PC-3 (cell line): Measurements from ENCODE around the gene PDYN. TPM values are rescaled to one million over a fixed set of nuclear protein-coding genes. Genes with fewer than 3 reads are reported as not detected.

Source experiments
- ATAC-seq: fragments of 200-7000 bp; cut with Tn5 transposase; 2 replicates; pipeline ENCODE4 v1.9.1; 2020; ENCODE audit warnings: mild to moderate bottlenecking, moderate library complexity
- BruUV-seq: library from RNA; stranded (reverse); fragments of 400-500 nt; replicated peaks from 2 replicates; lab custom pipeline; 2021; lab: Mats Ljungman, UMichigan
- CTCF ChIA-PET: fragments of 300-600 bp; sonication (Branson Sonifier 250); formaldehyde crosslinking; loops from one replicate; lab custom pipeline; 2022; ENCODE audit warnings: antibody characterized with exemption; lab: Charles Lee
- POLR2A ChIA-PET: fragments of 300-600 bp; sonication (Branson Sonifier 250); formaldehyde crosslinking; loops from one replicate; lab custom pipeline; 2022; ENCODE audit warnings: antibody characterized with exemption; ENCODE audit not compliant: unreplicated experiment; lab: Charles Lee
- DNase-seq: peaks from one replicate; pipeline ENCODE4 v3.0.0-alpha.2; 2015
- H2AFZ ChIP-seq: fragments of 300-600 bp; sonication (generic); 2 replicates; pipeline ENCODE4 v1.6.0; 2016; ENCODE audit warnings: antibody characterized with exemption, low read length
- H3F3A ChIP-seq: fragments of 300-600 bp; sonication (generic); one replicate; pipeline ENCODE4 v1.6.0; 2017; ENCODE audit warnings: antibody characterized with exemption, low read length, control low read depth, mild to moderate bottlenecking; ENCODE audit not compliant: unreplicated experiment
- H3K27ac ChIP-seq: fragments of 300-600 bp; sonication (generic); 2 replicates; pipeline ENCODE4 v1.5.1; 2016; ENCODE audit warnings: mild to moderate bottlenecking, low read length
- H3K27me3 ChIP-seq: fragments of 300-600 bp; sonication (generic); 2 replicates; pipeline ENCODE4 v1.6.1; 2016; ENCODE audit warnings: low read length, mixed read lengths
- H3K36me3 ChIP-seq: fragments of 300-600 bp; sonication (generic); 2 replicates; pipeline ENCODE4 v1.6.1; 2016; ENCODE audit warnings: low read depth, mixed run types, low read length, mixed read lengths
- H3K4me1 ChIP-seq: fragments of 300-600 bp; sonication (generic); 2 replicates; pipeline ENCODE4 v1.5.1; 2016; ENCODE audit warnings: low read length; ENCODE audit not compliant: insufficient read depth
- H3K4me2 ChIP-seq: fragments of 300-600 bp; sonication (generic); 2 replicates; pipeline ENCODE4 v1.6.0; 2016; ENCODE audit warnings: low read length
- H3K4me3 ChIP-seq: fragments of 300-600 bp; sonication (generic); 2 replicates; pipeline ENCODE4 v1.5.1; 2016; ENCODE audit warnings: mild to moderate bottlenecking, low read length, mixed read lengths
- H3K79me2 ChIP-seq: fragments of 300-600 bp; sonication (generic); 2 replicates; pipeline ENCODE4 v1.6.1; 2017; ENCODE audit warnings: low read length, mixed read lengths
- H3K9ac ChIP-seq: fragments of 300-600 bp; sonication (generic); 2 replicates; pipeline ENCODE4 v1.6.0; 2016; ENCODE audit warnings: mild to moderate bottlenecking, low read length
- H3K9me2 ChIP-seq: fragments of 300-600 bp; sonication (generic); replicated peaks from 2 replicates; pipeline ENCODE4 v1.6.1; 2016; ENCODE audit warnings: mixed run types, low read length, mixed read lengths
- H3K9me3 ChIP-seq: fragments of 300-600 bp; sonication (generic); 2 replicates; pipeline ENCODE4 v1.6.1; 2016; ENCODE audit warnings: low read length, mixed read lengths
- H4K20me1 ChIP-seq: fragments of 300-600 bp; sonication (generic); 2 replicates; pipeline ENCODE4 v1.6.1; 2016; ENCODE audit warnings: low read length, mixed read lengths
- CTCF ChIP-seq: fragments of 300-600 bp; sonication (generic); conservative IDR thresholded peaks from 2 replicates; pipeline ENCODE4 v1.5.1; 2017; ENCODE audit warnings: antibody characterized with exemption, low read depth, mild to moderate bottlenecking, low read length
- EZH2 ChIP-seq: fragments of 300-600 bp; sonication (generic); IDR thresholded peaks from one replicate; pipeline ENCODE4 v1.6.1; 2017; ENCODE audit warnings: antibody characterized with exemption, mild to moderate bottlenecking, low read length; ENCODE audit not compliant: unreplicated experiment
- EZH2phosphoT487 ChIP-seq: fragments of 300-600 bp; sonication (generic); IDR thresholded peaks from 2 replicates; pipeline ENCODE4 v1.6.1; 2018; ENCODE audit warnings: mild to moderate bottlenecking, antibody characterized with exemption, low read length, borderline replicate concordance
- intact Hi-C: fragments of 100-400 bp; cut with micrococcal nuclease; formaldehyde crosslinking; loops from 2 replicates; pipeline ENCODE4 v1.9.0; 2023
- total RNA-seq: library from RNA; depleted of rRNA; stranded (reverse); fragments of >200 nt; gene quantifications from 2 replicates; pipeline ENCODE4 v1.2.3, GENCODE V29; 2014

Gene PDYN
- total RNA-seq, 1 experiment from 2014 or later = not detected

DNA sequence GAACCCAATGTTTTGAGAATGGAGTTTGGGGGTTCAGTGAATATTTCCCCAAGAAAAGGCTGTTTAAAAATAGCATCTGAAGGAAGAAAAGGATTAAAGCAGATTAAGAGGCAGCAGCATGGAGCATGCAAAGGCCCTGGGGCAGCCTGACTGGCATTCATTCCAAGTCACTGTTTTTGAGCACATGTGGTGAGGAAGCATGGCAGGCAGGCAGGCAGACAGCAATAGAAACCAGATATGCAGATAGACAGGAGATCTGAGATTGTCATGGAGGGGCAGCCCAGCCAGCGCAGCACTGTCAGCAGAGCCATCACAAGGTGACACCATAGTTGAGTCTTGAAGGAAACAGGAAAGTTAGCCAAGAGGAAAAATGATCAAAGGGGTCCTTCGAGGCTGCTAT, 60.9 kb downstream of the PDYN start:
- intact Hi-C loops = no loop called here
- H3K36me3 ChIP-seq = no peaks in the 10 kb centered on the region
- H3K9me2 ChIP-seq = no peaks in the 10 kb centered on the region

GRCh38 chr20:1931830-1932229, 62.0 kb downstream of the PDYN start:
- intact Hi-C loops = no loop called here
- Histone ChIP-seq H3K27me3 (no peaks in the 10 kb centered on the region), H3K4me1 (no peaks in the 10 kb centered on the region), H2AFZ (no peak overlapping the region), H3K9ac (no peak overlapping the region), H3K4me3 (no peak overlapping the region), H3K4me2 (no peak overlapping the region), H3K79me2 (no peaks in the 10 kb centered on the region), H3K27ac (no peak overlapping the region), H3K9me3 (no peaks in the 10 kb centered on the region), H3K9me2 (no peaks in the 10 kb centered on the region), H3F3A (no peaks in the 10 kb centered on the region), H3K36me3 (no peaks in the 10 kb centered on the region), H4K20me1 (no peaks in the 10 kb centered on the region)
- DNase-seq (no peak), ATAC-seq (no peak)
- BruUV-seq = no TSS peak
- TF ChIP-seq CTCF (no peak), EZH2 (no peak), EZH2phosphoT487 (no peak)
- CTCF ChIA-PET = no interaction called here
- POLR2A ChIA-PET = no interaction called here

More for the DNA sequence above, 60.9 kb downstream of the PDYN start:
- ATAC-seq (no peak), DNase-seq (no peak)
- POLR2A ChIA-PET = no interaction called here
- Histone ChIP-seq H3F3A (no peaks in the 10 kb centered on the region), H3K27ac (no peak overlapping the region), H2AFZ (no peak overlapping the region), H3K9ac (no peak overlapping the region), H3K4me2 (no peak overlapping the region), H4K20me1 (no peaks in the 10 kb centered on the region), H3K27me3 (no peaks in the 10 kb centered on the region), H3K4me3 (no peak overlapping the region), H3K4me1 (no peaks in the 10 kb centered on the region), H3K79me2 (no peaks in the 10 kb centered on the region), H3K9me3 (no peaks in the 10 kb centered on the region)
- BruUV-seq = no TSS peak
- CTCF ChIA-PET = no interaction called here
- no peak for TF ChIP-seq EZH2
- no peak for TF ChIP-seq CTCF
- TF ChIP-seq EZH2phosphoT487 = no peak

GRCh38 chr20:1930165-1930564, 63.7 kb downstream of the PDYN start:
- H3K36me3 ChIP-seq = no peaks in the 10 kb centered on the region; the same call in 1 of the 2 replicates
- ChIA-PET CTCF (no interaction called here), POLR2A (no interaction called here)
- H3K27ac ChIP-seq = no peak overlapping the region
- H3K27me3 ChIP-seq = no peaks in the 10 kb centered on the region
- H3K79me2 ChIP-seq = no peaks in the 10 kb centered on the region
- no peaks in the 10 kb centered on the region for H3F3A ChIP-seq
- ATAC-seq (no peak), DNase-seq (peak; percentile 17)
- no peak overlapping the region for H2AFZ ChIP-seq
- intact Hi-C loops = no loop called here
- no peaks in the 10 kb centered on the region for H3K9me3 ChIP-seq
- TF ChIP-seq CTCF (no peak), EZH2 (no peak), EZH2phosphoT487 (no peak)
- no peaks in the 10 kb centered on the region for H3K4me1 ChIP-seq
- H3K9me2 ChIP-seq = no peaks in the 10 kb centered on the region
- H3K9ac ChIP-seq = no peak overlapping the region
- no peak overlapping the region for H3K4me2 ChIP-seq
- no TSS peak for BruUV-seq
- H4K20me1 ChIP-seq = no peaks in the 10 kb centered on the region
- no peak overlapping the region for H3K4me3 ChIP-seq
